NCI-H2107 (cell line): ENCODE data around the gene UCN2.

Source experiments
- DNase-seq: peaks from one replicate; lab custom pipeline; 2025; lab: John Stamatoyannopoulos, UW

UCN2 gene

GRCh38 chr3:48591436-48591835 lies 27.9 kb upstream of the UCN2 start:
- no peak for DNase-seq

DNA sequence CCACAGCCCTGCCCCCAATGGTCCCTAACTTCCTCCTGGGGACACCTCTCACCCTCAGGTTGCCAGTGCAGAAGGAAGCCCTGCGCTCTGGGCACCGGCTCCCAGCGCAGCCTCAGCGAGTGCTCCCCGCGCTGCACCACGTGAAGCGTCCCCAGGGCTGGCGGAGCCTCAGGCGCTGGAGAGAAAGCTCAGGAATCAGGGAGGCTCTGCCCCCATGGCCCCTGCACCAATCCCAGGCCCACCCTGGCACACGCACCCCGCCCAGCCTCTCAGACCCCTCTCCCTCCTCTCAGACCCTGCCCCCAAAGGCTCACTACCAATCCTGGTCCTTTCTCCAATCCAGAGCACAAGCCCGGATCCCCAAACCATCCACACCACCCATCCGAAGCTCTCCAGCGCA lies 24.6 kb upstream of the UCN2 start:
- no peak for DNase-seq

GRCh38 chr3:48587686-48588085 lies 24.1 kb upstream of the UCN2 start:
- DNase-seq = no peak

GRCh38 chr3:48585411-48585810 lies 21.8 kb upstream of the UCN2 start:
- no peak for DNase-seq

GRCh38 chr3:48584836-48585235 lies 21.3 kb upstream of the UCN2 start:
- DNase-seq = no peak

- no peak for DNase-seq
Measured at GRCh38 chr3:48581621-48582481, 18.3 kb upstream of the UCN2 start.

DNA sequence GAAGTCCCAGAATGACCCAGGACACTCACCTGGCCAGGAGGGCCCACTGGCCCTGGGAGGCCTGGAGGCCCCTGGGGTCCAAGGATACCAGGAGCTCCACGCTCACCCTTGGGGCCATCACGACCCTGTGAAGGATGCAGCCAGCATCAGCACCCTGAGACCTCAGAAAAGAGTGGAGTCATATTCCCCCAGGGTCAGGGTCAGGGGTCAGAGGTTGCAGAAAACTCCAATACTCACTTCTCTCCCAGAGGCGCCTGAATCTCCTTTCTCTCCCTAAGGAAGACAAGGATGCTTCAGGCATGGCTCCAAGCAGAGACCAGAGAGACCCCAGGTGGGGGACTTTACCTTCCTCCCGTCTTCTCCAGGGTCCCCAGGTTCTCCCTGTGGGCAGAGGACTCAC lies 13.1 kb upstream of the UCN2 start:
- DNase-seq = no peak

DNA sequence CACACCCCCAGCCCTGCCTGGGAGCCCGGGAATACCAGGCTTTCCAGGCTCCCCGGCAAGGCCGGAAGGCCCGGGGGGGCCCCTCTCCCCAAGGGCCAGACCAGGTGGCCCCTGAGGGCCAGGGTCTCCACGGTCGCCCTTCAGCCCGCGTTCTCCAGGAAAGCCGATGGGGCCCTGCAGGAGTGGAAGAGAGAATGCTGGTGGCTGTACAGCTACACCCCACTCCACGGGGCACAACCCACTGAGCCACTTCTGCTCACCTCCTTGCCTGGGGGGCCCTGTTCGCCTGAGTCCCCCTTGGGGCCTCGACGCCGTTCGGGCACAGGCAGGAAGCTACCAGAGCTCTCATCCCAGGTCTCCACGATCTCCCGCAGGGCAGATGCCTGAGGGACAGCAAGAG lies 11.8 kb upstream of the UCN2 start:
- no peak for DNase-seq

DNA sequence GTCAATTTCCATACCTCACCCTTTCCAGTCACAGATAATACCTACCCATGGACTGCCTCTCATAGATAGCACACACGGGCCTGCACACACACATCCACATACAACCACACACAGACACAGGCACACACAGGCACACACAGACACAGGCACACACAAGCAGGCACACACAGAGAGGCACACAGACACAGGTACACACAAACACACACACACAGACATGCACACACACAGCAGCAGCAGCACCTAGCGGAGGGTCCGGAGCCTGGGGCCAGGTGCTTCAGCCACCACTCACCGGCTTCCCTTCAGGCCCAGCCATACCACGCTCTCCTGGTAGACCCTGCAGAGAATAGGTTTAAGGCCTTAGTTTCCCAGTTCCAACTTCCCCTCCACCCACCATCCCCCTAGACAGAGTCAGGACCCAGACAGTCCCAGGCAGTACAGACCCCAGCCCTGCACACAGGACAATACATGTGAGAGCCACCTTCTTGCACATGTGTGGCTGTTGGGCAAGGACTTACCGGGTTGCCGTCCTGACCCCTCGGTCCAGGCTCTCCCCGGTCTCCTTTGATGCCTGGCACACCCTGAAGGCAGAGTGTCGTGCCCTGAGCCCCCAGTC lies 10.5 kb upstream of the UCN2 start:
- DNase-seq = no peak

GRCh38 chr3:48572517-48572916 lies 8.9 kb upstream of the UCN2 start:
- no peak for DNase-seq

- no peak for DNase-seq
Measured at GRCh38 chr3:48571938-48572337, 8.4 kb upstream of the UCN2 start.

DNA sequence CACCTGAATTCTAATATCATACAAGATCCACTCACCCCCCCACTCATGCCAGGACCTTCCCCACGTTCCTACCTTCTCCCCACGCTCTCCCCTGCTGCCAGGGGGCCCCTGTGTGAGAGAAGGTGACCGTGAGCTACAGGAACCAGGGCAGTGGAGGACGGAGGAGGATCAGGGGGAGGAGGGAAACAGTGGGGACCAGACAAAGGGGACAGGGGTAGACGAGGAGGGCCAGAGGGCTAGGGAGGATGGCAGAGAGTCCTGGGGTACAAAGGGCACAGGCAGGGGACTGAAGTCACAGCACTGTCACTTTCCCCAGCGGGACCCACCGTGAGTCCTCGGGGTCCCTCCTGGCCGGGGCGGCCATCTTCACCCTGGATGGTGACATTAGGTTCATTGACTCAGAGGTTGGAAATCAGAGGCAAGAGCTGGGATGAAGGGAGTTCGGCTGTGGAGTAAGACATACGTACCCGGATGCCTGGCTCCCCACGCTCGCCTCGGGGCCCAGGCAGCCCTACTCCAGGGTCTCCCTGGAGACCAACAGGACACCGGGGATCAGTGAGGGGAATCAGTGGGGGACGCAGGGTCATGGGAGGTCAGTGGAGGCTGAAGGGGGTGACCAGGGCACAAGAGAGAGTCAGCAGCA lies 6.3 kb upstream of the UCN2 start:
- DNase-seq = no peak

GRCh38 chr3:48569400-48569799 lies 5.8 kb upstream of the UCN2 start:
- no peak for DNase-seq

- DNase-seq = no peak
Measured at GRCh38 chr3:48568476-48568875, 4.9 kb upstream of the UCN2 start.

- DNase-seq = no peak
Measured at GRCh38 chr3:48567500-48567899, 3.9 kb upstream of the UCN2 start.

DNA sequence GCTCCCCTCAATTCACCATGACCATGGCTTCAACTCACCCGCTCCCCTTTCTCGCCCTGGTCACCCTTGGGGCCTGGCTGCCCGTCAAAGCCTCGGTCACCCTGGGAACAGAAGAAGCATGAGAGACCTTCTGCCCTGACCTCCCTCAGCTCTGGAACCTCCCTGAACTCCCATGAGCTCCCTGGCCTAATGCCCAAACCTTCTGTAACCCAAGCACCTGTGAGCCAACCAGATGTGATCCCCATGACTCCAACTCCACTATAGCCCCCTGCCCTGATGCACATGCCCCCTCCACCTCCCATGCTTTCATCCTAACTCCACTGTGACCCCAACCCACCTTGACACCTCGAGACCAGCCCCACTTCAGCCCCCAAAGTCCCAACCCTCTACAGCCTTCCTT lies 3.5 kb upstream of the UCN2 start:
- no peak for DNase-seq

DNA sequence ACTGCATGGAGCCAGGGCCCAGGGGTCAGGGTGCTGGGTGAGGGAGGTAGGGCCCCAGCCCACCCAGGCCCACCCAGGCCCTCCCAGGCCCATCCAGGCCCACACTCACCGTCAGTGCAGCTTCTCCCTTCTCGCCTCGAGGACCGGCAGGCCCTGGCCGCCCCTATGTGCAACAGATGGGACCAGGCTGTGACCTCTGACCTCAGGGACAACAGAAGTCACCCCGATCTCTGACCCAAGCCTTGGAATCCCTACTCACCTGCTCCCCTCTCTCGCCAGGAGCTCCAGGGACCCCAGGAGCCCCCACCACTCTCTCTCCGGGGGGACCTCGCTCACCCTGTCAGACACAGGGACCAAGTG lies 2.8 kb upstream of the UCN2 start:
- DNase-seq = no peak

GRCh38 chr3:48565591-48566400 lies 2.2 kb upstream of the UCN2 start:
- DNase-seq = no peak

- DNase-seq = no peak
Measured at GRCh38 chr3:48565186-48565585, 1.6 kb upstream of the UCN2 start.

DNA sequence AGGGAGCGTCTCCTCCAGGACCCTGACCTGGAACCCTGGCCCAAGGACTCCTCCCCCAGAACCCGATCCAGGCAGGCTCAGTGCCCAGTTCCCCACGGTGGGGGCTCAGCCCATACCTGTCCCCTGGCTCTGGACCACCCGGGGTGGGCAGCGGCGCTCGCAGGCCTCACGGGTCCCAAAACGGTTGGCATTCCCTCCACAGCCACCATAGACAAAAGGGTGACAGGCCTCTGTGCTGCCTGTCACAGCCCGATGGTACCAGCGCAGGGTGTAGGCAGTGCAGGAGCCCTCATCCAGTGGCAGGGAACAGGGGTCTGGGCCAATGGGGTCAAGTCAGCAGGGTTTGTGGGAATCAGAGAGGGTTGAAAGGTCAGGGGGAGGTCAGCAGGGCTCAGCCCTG lies 1.1 kb upstream of the UCN2 start:
- DNase-seq = no peak

DNA sequence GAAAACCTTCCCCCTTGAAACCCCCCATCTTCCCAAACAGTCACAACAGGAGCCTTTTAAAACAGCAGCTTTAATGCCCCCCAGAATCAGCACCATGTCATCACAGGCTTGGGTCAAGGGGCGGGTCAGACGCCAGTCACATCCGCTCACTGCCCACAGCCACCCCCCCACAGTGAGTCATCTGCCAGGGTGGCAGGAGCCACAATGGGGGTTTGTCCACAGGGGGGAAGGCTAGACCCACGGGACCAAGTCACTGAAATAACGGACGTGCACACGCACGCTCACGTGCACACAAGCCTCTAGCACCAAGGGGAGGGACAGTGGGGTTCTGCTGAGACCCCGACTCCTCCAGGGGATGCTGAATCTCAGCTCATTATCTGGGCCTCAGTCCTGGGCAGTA lies 441 bp upstream of the UCN2 start:
- no peak for DNase-seq

DNA sequence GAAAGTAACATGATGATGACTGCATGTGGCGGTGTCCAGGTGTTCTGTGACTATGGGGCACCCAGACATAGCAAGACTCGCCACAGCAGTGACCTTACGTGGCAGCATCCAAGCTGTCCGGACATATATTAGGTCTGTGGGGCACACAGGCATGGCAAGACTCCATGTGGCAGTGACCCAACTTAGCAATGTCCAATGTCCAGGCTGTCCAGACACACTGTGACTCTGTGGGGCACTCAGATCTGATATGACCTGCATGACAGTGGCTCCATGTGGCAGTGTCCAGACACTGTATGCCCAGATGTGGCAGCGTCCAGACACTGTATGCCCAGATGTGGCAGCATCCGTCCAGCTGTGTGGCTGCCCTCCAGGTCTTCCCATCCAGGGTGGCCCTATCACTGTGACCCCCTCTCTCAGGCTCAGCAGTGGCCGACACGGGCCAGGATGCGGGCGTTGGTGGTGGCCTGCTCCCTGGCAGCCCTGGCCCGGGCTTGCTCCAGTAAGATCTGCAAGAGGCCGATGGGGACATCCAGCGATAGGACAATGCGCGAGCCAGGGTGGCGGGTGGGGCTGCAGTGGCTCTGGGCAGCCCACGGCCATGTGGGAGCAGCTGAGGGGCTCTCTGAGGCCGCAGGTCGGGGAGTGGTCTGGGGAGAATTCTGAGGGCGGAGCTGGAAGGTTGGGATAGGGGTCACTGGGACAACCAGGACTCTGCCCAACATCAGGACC lies 1.1 kb downstream of the UCN2 start:
- no peak for DNase-seq
